Stimulated activated CD8-positive, alpha-beta memory T cell treated with anti-CD3 and anti-CD28 coated beads, Interleukin-12 subunit alpha, Interleukin-12 subunit beta, amount 100 ng/mL, for 24 hours (primary cell): Measurements from ENCODE around the gene MAGEA10.
"Not testable (repeated sequence)": the region's sequence is repeated elsewhere in the genome, so short reads cannot be mapped to it uniquely, and the experiment has no call there.

Experiments
- DNase-seq: peaks from one replicate; pipeline ENCODE4 v3.0.0-alpha.2; 2020; ENCODE audit errors: extremely low read depth

The MAGEA10 gene

GRCh38 chrX:152138388-152138784 is at the start of gene MAGEA10:
Gene MAGEA10 (minus strand): TSS chrX:152138577. CDS start chrX:152135620, 2,957 bp downstream.
- DNase-seq = no peak

- DNase-seq = no peak
Measured at GRCh38 chrX:152177497-152178269, 39.3 kb upstream of the MAGEA10 start.

- no peak for DNase-seq
Measured at GRCh38 chrX:152177052-152177451, 38.7 kb upstream of the MAGEA10 start.

- not testable (repeated sequence) for DNase-seq
Measured at GRCh38 chrX:152175892-152176291, 37.5 kb upstream of the MAGEA10 start.

GRCh38 chrX:152173923-152174322 is 35.5 kb upstream of the MAGEA10 start:
- DNase-seq = not testable (repeated sequence)

- DNase-seq = no peak
Measured at GRCh38 chrX:152170621-152171020, 32.2 kb upstream of the MAGEA10 start.

GRCh38 chrX:152165033-152165743 is 26.8 kb upstream of the MAGEA10 start:
- DNase-seq = no peak

GRCh38 chrX:152157042-152157441 is 18.7 kb upstream of the MAGEA10 start:
- DNase-seq = no peak

GRCh38 chrX:152155766-152156310 is 17.5 kb upstream of the MAGEA10 start:
- no peak for DNase-seq

- no peak for DNase-seq
Measured at GRCh38 chrX:152154050-152154449, 15.7 kb upstream of the MAGEA10 start.

GRCh38 chrX:152151256-152151655 is 12.9 kb upstream of the MAGEA10 start:
- DNase-seq = no peak

GRCh38 chrX:152149648-152150047 is 11.3 kb upstream of the MAGEA10 start:
- no peak for DNase-seq

GRCh38 chrX:152139589-152139988 is 1.2 kb upstream of the MAGEA10 start:
- DNase-seq = no peak

GRCh38 chrX:152137771-152138387 is 498 bp downstream of the MAGEA10 start:
- no peak for DNase-seq

GRCh38 chrX:152136312-152136711 is 2.1 kb downstream of the MAGEA10 start:
- no peak for DNase-seq

GRCh38 chrX:152131525-152131924 is 6.9 kb downstream of the MAGEA10 start:
- no peak for DNase-seq

- not testable (repeated sequence) for DNase-seq
Measured at GRCh38 chrX:152129069-152129844, 9.1 kb downstream of the MAGEA10 start.

- no peak for DNase-seq
Measured at GRCh38 chrX:152117305-152117704, 21.1 kb downstream of the MAGEA10 start.

- DNase-seq = no peak
Measured at GRCh38 chrX:152108527-152108926, 29.9 kb downstream of the MAGEA10 start.

GRCh38 chrX:152103866-152104265 is 34.5 kb downstream of the MAGEA10 start:
- no peak for DNase-seq

- DNase-seq = no peak
Measured at GRCh38 chrX:152086141-152086540, 52.2 kb downstream of the MAGEA10 start.
